Heart left ventricle (tissue), 13 donors: ENCODE data around the gene AHDC1.

Experiments used
- CTCF ChIP-seq, 12 donors: fragments of 200-600 bp; sonication (generic) in 4 of 12; IDR thresholded peaks; one replicate each; pipeline versions ENCODE4 v1.5.0 to v1.8.0; 2018 to 2022; ENCODE audit warnings: antibody characterized with exemption in 12 of 12, mild to moderate bottlenecking in 5 of 12
- POLR2A ChIP-seq, 2 donors: fragments of 450-650 bp; IDR thresholded peaks; one replicate each; pipeline ENCODE4 v1.6.1; 2017; ENCODE audit warnings: antibody characterized with exemption in 2 of 2, mild to moderate bottlenecking in 2 of 2, moderate library complexity in 2 of 2
- donor health status: ischemic (EF 13 %, LVEDD 7.1; RV severe dilation, severe dysfunction).
- donor health status: DM: no; HTN: yes; CAD: no.
- donor health status: DM: no; HTN: no; CAD: no.
- donor health status: ischemic (EF 25% LVEDD 6.9; RV normal size, moderate dysfunction).
- donor health status: ischemic (EF 25% LVEDD 5.7; RV mildly dilated, moderate dysfunction).
- donor health status: ischemic (EF 35%, LVEDD 5.7; RV mildly dilated, moderate dysfunction).
- donor health status: nonischemic (EF 11% LVEDD 7.7; RV severe dilation, severe dysfunction).
- donor health status: DM: yes; HTN: yes; CAD: no.
- donor health status: PGD.
- donor health status: ischemic (EF 29% LVEDD 5.4; RV normal size, mild dysfunction).
- donor health status: nonischemic (EF 23%, LVEDD 6.1; RV moderate dilation, normal function).

GRCh38 chr1:27547220-27548116, 56.5 kb downstream of the AHDC1 start:
- TF ChIP-seq CTCF (IDR thresholded peaks at IDR 0.05) = no peak
- TF ChIP-seq POLR2A (IDR thresholded peaks at IDR 0.05) = no peak
